Non-pigmented ciliary epithelial cell (primary cell): ENCODE results near the gene CCDC92B.

Experiments used
- DNase-seq: peaks from one replicate; pipeline ENCODE4 v3.0.0-alpha.2; 2010; ENCODE audit warnings: low read depth

CCDC92B gene

GRCh38 chr17:2721603-2722002, 27.8 kb downstream of the CCDC92B start:
- no peak for DNase-seq

GRCh38 chr17:2719861-2720260, 29.6 kb downstream of the CCDC92B start:
- DNase-seq: no peak

GRCh38 chr17:2718150-2718938, 31.1 kb downstream of the CCDC92B start:
- DNase-seq: no peak

GRCh38 chr17:2716649-2717048, 32.8 kb downstream of the CCDC92B start:
- no peak for DNase-seq

- DNase-seq: no peak
Observed at GRCh38 chr17:2713881-2714280, 35.6 kb downstream of the CCDC92B start.

- DNase-seq: no peak
Observed at GRCh38 chr17:2712300-2713043, 37.0 kb downstream of the CCDC92B start.

GRCh38 chr17:2711608-2712299, 37.7 kb downstream of the CCDC92B start, which contains the start of gene CLUH:
CLUH (minus strand) TSS chr17:2711764; CDS start chr17:2711661, 103 bp downstream.
- peak; percentile 73 for DNase-seq

- DNase-seq: no peak
Observed at GRCh38 chr17:2710803-2711607, 38.4 kb downstream of the CCDC92B start.

GRCh38 chr17:2710071-2710802, 39.2 kb downstream of the CCDC92B start:
- DNase-seq: no peak

GRCh38 chr17:2709183-2709661, 40.2 kb downstream of the CCDC92B start:
- DNase-seq: no peak

GRCh38 chr17:2708585-2709182, 40.8 kb downstream of the CCDC92B start:
- no peak for DNase-seq

- no peak for DNase-seq
Observed at GRCh38 chr17:2707721-2708584, 41.5 kb downstream of the CCDC92B start.

- DNase-seq: no peak
Observed at GRCh38 chr17:2706911-2707510, 42.4 kb downstream of the CCDC92B start.

GRCh38 chr17:2705888-2706795, 43.3 kb downstream of the CCDC92B start:
- DNase-seq: no peak

- DNase-seq: peak; percentile 35
Observed at GRCh38 chr17:2705263-2705662, 44.2 kb downstream of the CCDC92B start.

- DNase-seq: no peak
Observed at GRCh38 chr17:2704890-2705248, 44.6 kb downstream of the CCDC92B start.

GRCh38 chr17:2704031-2704889, 45.2 kb downstream of the CCDC92B start:
- no peak for DNase-seq
